Brain microvascular endothelial cell (primary cell): ENCODE data around the gene EIPR1.
"Not testable (repeated sequence)": the region's sequence is repeated elsewhere in the genome, so short reads cannot be mapped to it uniquely, and the experiment has no call there.

ENCODE experiments used
- DNase-seq: peaks from one replicate; pipeline ENCODE4 v3.0.0-alpha.2; 2020
- H3K27ac ChIP-seq: fragments of 250-450 bp; sonication (Bioruptor Pico); 2 replicates; pipeline ENCODE4 v1.5.1; 2020; ENCODE audit warnings: mild to moderate bottlenecking, moderate library complexity
- H3K27me3 ChIP-seq: fragments of 250-450 bp; sonication (Bioruptor Pico); replicated peaks from 2 replicates; pipeline ENCODE4 v1.5.1; 2020; ENCODE audit warnings: mild to moderate bottlenecking
- H3K36me3 ChIP-seq: fragments of 250-450 bp; sonication (Bioruptor Pico); replicated peaks from 2 replicates; pipeline ENCODE4 v1.5.1; 2020; ENCODE audit warnings: mild to moderate bottlenecking
- H3K4me3 ChIP-seq: 2 replicates; pipeline ENCODE4 v1.5.1; 2011; ENCODE audit warnings: low read depth, mild to moderate bottlenecking, control low read depth, low read length, moderate library complexity
- in situ Hi-C: cut with HindIII; loops from 2 replicates; pipeline ENCODE4 v1.10.0; 2017; ENCODE audit warnings: low sequenced_read_pairs, low pct_ligation_motif_present
- TF ChIP-seq, protein P1 (sequence below): IDR thresholded peaks from 2 replicates; pipeline ENCODE4 v1.5.1; 2011; ENCODE audit warnings: low read depth, mild to moderate bottlenecking, moderate library complexity, low read length, control low read depth, inconsistent platforms; ENCODE audit errors: missing control alignments

Gene EIPR1

DNA sequence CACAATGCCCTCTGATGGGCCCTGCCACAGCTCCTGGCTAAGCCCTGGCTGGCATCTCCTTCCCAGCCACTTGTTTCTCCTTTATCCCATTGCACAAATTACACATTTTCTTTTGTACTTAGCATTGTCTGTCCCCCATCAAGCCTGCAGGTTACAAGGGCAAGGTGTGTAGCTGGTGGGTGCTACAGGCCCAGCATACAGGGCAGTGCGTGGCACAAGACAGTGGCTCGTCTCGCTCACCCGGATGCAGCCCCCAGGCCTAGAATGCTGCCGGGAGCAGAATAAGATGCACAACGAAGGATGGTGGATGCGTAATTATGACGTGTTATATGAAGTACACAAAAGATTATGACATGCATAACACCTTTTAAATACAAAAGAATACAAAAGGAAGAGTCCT is 87.6 kb downstream of the EIPR1 start:
- no peak for DNase-seq
- no peaks in the 10 kb centered on the region for H3K27me3 ChIP-seq
- TF ChIP-seq, protein P1, sequence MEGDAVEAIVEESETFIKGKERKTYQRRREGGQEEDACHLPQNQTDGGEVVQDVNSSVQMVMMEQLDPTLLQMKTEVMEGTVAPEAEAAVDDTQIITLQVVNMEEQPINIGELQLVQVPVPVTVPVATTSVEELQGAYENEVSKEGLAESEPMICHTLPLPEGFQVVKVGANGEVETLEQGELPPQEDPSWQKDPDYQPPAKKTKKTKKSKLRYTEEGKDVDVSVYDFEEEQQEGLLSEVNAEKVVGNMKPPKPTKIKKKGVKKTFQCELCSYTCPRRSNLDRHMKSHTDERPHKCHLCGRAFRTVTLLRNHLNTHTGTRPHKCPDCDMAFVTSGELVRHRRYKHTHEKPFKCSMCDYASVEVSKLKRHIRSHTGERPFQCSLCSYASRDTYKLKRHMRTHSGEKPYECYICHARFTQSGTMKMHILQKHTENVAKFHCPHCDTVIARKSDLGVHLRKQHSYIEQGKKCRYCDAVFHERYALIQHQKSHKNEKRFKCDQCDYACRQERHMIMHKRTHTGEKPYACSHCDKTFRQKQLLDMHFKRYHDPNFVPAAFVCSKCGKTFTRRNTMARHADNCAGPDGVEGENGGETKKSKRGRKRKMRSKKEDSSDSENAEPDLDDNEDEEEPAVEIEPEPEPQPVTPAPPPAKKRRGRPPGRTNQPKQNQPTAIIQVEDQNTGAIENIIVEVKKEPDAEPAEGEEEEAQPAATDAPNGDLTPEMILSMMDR, result no peak
- no peak overlapping the region for H3K27ac ChIP-seq
- H3K4me3 ChIP-seq, result no peak overlapping the region
- in situ Hi-C loops, result no loop called here
- H3K36me3 ChIP-seq, result no peaks in the 10 kb centered on the region

DNA sequence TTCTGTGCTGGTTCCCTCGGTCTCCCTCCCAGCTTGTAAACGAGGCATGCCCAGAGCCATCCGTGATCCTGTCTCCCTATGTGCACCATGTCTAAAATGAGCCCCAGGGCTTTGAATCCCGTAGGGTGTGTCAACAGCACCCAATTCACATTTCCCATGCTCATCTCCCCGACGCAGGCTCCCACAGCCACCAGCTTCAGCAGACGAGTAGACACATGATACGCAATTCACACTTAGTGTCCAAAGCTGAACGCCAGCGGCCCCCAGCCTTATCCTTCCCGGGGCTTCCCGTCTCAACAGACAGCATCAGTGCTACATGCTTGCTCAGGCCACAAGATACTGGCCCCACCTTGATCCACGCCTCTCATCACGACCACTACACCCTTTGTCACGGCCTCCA is 88.1 kb downstream of the EIPR1 start:
- no peaks in the 10 kb centered on the region for H3K36me3 ChIP-seq
- no peak overlapping the region for H3K4me3 ChIP-seq
- H3K27ac ChIP-seq, result no peak overlapping the region
- in situ Hi-C loops, result no loop called here
- H3K27me3 ChIP-seq, result no peaks in the 10 kb centered on the region
- DNase-seq, result no peak
- TF ChIP-seq, protein P1, result no peak

DNA sequence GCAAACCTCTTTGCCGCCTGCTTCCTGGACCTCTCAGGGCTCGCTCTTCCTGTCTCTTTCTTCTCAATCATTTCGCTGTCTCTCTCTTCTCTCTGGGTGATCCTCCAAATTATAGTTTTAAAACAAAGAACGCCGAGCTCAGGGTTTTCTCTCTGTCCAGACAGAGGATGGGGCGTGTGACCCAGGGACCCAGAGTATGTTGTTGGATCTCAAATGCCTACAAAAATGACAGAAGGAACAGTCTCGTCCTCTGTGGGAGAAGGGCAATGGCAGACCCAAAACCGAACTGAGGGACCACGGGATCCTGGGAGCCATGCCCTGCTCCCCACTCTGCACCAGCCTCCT is 88.5 kb downstream of the EIPR1 start:
- Histone ChIP-seq H3K4me3 (no peak overlapping the region), H3K27ac (no peak overlapping the region), H3K36me3 (no peaks in the 10 kb centered on the region), H3K27me3 (no peaks in the 10 kb centered on the region)
- TF ChIP-seq, protein P1, result no peak
- in situ Hi-C loops, result no loop called here
- DNase-seq, result no peak

DNA sequence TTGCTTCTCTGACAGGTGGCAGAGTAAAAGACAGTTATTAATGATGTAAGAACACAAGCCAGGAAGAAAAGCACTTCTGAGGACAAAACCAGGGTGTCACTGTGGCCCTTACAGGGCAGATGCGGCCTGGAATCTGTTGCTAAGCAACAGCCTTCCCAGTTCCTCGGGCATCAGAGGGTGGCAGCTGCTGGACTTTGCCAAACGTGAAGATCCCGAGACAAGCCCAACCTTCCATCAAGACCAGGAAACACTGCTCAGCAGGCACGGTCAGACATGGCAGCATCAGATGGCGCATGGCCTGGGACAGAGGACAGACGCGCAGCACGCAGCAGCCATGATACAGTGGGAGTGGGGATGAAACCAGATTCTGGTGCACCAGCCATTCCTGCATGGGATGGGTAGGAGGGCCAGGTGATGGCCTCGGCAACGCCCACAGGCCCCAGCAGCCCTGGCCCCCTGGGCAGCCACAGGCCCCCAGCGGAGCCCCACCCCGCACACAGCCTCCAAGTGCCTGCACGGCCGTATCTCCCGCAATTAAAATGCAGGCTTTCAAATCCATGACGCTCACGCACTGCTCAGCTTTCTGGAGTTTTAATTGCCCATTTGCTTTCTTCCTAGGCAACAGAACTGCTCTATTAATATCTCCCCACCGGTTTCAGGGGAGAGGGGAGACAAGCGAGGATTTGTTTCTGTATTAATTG is 89.0 kb downstream of the EIPR1 start:
- TF ChIP-seq, protein P1, result no peak
- H3K27ac ChIP-seq, result no peak overlapping the region
- no peaks in the 10 kb centered on the region for H3K36me3 ChIP-seq
- no peaks in the 10 kb centered on the region for H3K27me3 ChIP-seq
- no peak for DNase-seq
- in situ Hi-C loops, result no loop called here
- H3K4me3 ChIP-seq, result no peak overlapping the region

DNA sequence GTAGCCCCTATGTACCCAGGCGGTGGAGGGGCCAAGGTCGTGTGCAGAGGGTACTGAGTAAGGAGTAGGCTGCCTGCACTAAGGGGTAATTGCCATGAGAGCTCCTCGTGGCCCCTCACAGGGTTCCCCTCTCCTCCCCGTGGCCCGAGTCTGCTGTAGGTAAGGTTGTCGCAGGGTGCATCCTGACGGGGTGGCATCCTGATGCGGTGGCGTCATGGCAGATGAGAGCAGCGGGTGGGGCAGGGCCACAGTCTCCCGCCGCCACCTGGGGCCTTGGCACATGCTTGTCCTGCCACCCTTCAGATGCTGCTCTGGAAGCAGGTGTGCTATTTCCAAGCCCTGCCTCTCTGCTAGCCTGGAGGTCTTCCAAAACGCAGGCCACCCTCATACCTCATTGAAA is 89.7 kb downstream of the EIPR1 start:
- no peaks in the 10 kb centered on the region for H3K27me3 ChIP-seq
- no peak overlapping the region for H3K27ac ChIP-seq
- H3K36me3 ChIP-seq, result no peaks in the 10 kb centered on the region
- TF ChIP-seq, protein P1, result no peak
- in situ Hi-C loops, result no loop called here
- H3K4me3 ChIP-seq, result no peak overlapping the region
- no peak for DNase-seq

DNA sequence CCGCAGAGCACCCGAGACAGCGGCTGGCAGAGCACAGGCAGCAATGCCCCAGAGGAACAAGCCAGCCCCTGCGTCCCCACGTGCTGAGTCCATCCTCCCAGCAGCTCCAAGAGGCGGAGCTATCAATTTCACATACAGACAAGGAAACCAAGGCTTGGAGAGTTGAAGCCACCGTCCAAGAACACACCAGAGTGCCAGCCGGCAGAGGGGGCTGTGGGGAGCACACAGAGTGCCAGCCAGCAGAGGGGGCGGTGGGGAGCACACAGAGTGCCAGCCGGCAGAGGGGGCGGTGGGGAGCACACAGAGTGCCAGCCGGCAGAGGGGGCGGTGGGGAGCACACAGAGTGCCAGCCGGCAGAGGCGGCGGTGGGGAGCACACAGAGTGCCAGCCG is 91.0 kb downstream of the EIPR1 start:
- H3K4me3 ChIP-seq, H3K36me3 ChIP-seq, DNase-seq, in situ Hi-C loops, H3K27me3 ChIP-seq, H3K27ac ChIP-seq: not testable (repeated sequence)
